Measurements from ENCODE around the gene ERCC6L. TPM values are rescaled to one million over a fixed set of nuclear protein-coding genes. Genes with fewer than 3 reads are reported as not detected.

The ERCC6L gene
- total RNA-seq, 1 donor: 0.72 TPM

- TF ChIP-seq CTCF (IDR thresholded peaks at IDR 0.05; ENCODE audit: extremely low read depth, low read depth, low read length): no peak
- Histone ChIP-seq H3K4me1 (ENCODE audit: insufficient read depth, low read length) (peaks cover 6% of the 10 kb centered on the region), H3K4me3 (ENCODE audit: insufficient read depth, low read length) (no peak overlapping the region), H2AFZ (ENCODE audit: low read length) (peak overlapping the region; percentile 39), H3K9me3 (ENCODE audit: low read depth, low read length) (no peaks in the 10 kb centered on the region), H3K4me2 (ENCODE audit: insufficient read depth, low read length) (no peak overlapping the region), H4K20me1 (ENCODE audit: insufficient read depth, low read length) (no peaks in the 10 kb centered on the region), H3K36me3 (ENCODE audit: insufficient read depth, low read length) (no peaks in the 10 kb centered on the region), H3K27ac (ENCODE audit: low read depth, low read length) (no peak overlapping the region), H3K79me2 (ENCODE audit: insufficient read depth, low read length) (no peaks in the 10 kb centered on the region), H3K27me3 (ENCODE audit: insufficient read depth, low read length) (peaks cover 18% of the 10 kb centered on the region)
- DNase-seq (ENCODE audit: insufficient read length, low spot score, missing footprints): peak; percentile 88
Observed at GRCh38 chrX:72258174-72258573, 19.3 kb upstream of the ERCC6L start.

GRCh38 chrX:72255864-72256263 is 17.0 kb upstream of the ERCC6L start:
- Histone ChIP-seq H3K4me3 (ENCODE audit: insufficient read depth, low read length) (no peak overlapping the region), H3K27ac (ENCODE audit: low read depth, low read length) (no peak overlapping the region), H4K20me1 (ENCODE audit: insufficient read depth, low read length) (no peaks in the 10 kb centered on the region), H3K79me2 (ENCODE audit: insufficient read depth, low read length) (no peaks in the 10 kb centered on the region), H3K36me3 (ENCODE audit: insufficient read depth, low read length) (no peaks in the 10 kb centered on the region), H3K4me1 (ENCODE audit: insufficient read depth, low read length) (peaks cover 6% of the 10 kb centered on the region), H2AFZ (ENCODE audit: low read length) (no peak overlapping the region), H3K27me3 (ENCODE audit: insufficient read depth, low read length) (peaks cover 23% of the 10 kb centered on the region), H3K9me3 (ENCODE audit: low read depth, low read length) (no peaks in the 10 kb centered on the region), H3K4me2 (ENCODE audit: insufficient read depth, low read length) (no peak overlapping the region)
- no peak for DNase-seq (ENCODE audit: insufficient read length, low spot score, missing footprints)
- TF ChIP-seq CTCF (IDR thresholded peaks at IDR 0.05; ENCODE audit: extremely low read depth, low read depth, low read length): no peak

- no peak overlapping the region for H2AFZ ChIP-seq (ENCODE audit: low read length)
- no peak overlapping the region for H3K4me2 ChIP-seq (ENCODE audit: insufficient read depth, low read length)
Observed at GRCh38 chrX:72255445-72255844, 16.6 kb upstream of the ERCC6L start.

GRCh38 chrX:72254816-72255215 is 16.0 kb upstream of the ERCC6L start:
- no peaks in the 10 kb centered on the region for H4K20me1 ChIP-seq (ENCODE audit: insufficient read depth, low read length)
- no peaks in the 10 kb centered on the region for H3K9me3 ChIP-seq (ENCODE audit: low read depth, low read length)
- peaks cover 6% of the 10 kb centered on the region for H3K4me1 ChIP-seq (ENCODE audit: insufficient read depth, low read length)
- no peak overlapping the region for H2AFZ ChIP-seq (ENCODE audit: low read length)
- no peak overlapping the region for H3K27ac ChIP-seq (ENCODE audit: low read depth, low read length)
- no peaks in the 10 kb centered on the region for H3K36me3 ChIP-seq (ENCODE audit: insufficient read depth, low read length)
- no peaks in the 10 kb centered on the region for H3K79me2 ChIP-seq (ENCODE audit: insufficient read depth, low read length)
- DNase-seq (ENCODE audit: insufficient read length, low spot score, missing footprints): no peak
- H3K27me3 ChIP-seq (ENCODE audit: insufficient read depth, low read length): peaks cover 23% of the 10 kb centered on the region
- no peak overlapping the region for H3K4me2 ChIP-seq (ENCODE audit: insufficient read depth, low read length)
- H3K4me3 ChIP-seq (ENCODE audit: insufficient read depth, low read length): no peak overlapping the region
- TF ChIP-seq CTCF (IDR thresholded peaks at IDR 0.05; ENCODE audit: extremely low read depth, low read depth, low read length): no peak

More at GRCh38 chrX:72255445-72255844, 16.6 kb upstream of the ERCC6L start:
- TF ChIP-seq CTCF (IDR thresholded peaks at IDR 0.05; ENCODE audit: extremely low read depth, low read depth, low read length): no peak
- DNase-seq (ENCODE audit: insufficient read length, low spot score, missing footprints): peak; percentile 66
- Histone ChIP-seq H3K79me2 (ENCODE audit: insufficient read depth, low read length) (no peaks in the 10 kb centered on the region), H3K9me3 (ENCODE audit: low read depth, low read length) (no peaks in the 10 kb centered on the region), H3K27me3 (ENCODE audit: insufficient read depth, low read length) (peaks cover 23% of the 10 kb centered on the region), H3K4me3 (ENCODE audit: insufficient read depth, low read length) (no peak overlapping the region), H4K20me1 (ENCODE audit: insufficient read depth, low read length) (no peaks in the 10 kb centered on the region), H3K27ac (ENCODE audit: low read depth, low read length) (no peak overlapping the region), H3K36me3 (ENCODE audit: insufficient read depth, low read length) (no peaks in the 10 kb centered on the region), H3K4me1 (ENCODE audit: insufficient read depth, low read length) (peaks cover 6% of the 10 kb centered on the region)
